Fibroblast of pulmonary artery (primary cell): Measurements from ENCODE around the gene MAZ.
"Not testable (repeated sequence)": the region's sequence is repeated elsewhere in the genome, so short reads cannot be mapped to it uniquely, and the experiment has no call there.

ENCODE experiments used
- DNase-seq: peaks from one replicate; pipeline ENCODE4 v3.0.0-alpha.2; 2010; ENCODE audit warnings: low read depth
- H3K4me3 ChIP-seq: replicated peaks from 2 replicates; pipeline ENCODE4 v1.5.1; 2011; ENCODE audit warnings: low read depth, mild to moderate bottlenecking, control low read depth, low read length, moderate library complexity
- TF ChIP-seq, protein P1 (sequence below): IDR thresholded peaks from 2 replicates; pipeline ENCODE4 v1.5.1; 2011; ENCODE audit warnings: mild to moderate bottlenecking, control low read depth, low read length, inconsistent platforms; ENCODE audit errors: missing control alignments

The MAZ gene

DNA sequence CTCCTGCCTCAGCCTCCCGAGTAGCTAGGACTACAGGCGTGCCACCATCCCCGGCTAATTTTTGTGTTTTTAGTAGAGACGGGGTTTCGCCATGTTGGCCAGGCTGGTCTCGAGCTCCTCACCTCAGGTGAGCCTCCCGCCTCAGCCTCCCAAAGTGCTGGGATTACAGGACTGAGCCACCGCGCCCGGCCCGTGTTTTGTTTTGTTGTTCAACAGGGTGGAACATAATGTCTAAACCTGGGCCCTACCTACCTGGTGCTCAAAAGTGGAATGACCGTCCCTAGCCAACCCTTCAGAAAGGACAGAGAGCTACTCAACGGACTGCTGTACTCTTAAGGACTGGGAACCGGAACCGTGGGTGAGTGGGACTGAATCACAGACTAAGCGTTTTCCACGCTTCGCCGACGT, 16.6 kb upstream of the MAZ start:
- no peak for DNase-seq
- TF ChIP-seq, protein P1, sequence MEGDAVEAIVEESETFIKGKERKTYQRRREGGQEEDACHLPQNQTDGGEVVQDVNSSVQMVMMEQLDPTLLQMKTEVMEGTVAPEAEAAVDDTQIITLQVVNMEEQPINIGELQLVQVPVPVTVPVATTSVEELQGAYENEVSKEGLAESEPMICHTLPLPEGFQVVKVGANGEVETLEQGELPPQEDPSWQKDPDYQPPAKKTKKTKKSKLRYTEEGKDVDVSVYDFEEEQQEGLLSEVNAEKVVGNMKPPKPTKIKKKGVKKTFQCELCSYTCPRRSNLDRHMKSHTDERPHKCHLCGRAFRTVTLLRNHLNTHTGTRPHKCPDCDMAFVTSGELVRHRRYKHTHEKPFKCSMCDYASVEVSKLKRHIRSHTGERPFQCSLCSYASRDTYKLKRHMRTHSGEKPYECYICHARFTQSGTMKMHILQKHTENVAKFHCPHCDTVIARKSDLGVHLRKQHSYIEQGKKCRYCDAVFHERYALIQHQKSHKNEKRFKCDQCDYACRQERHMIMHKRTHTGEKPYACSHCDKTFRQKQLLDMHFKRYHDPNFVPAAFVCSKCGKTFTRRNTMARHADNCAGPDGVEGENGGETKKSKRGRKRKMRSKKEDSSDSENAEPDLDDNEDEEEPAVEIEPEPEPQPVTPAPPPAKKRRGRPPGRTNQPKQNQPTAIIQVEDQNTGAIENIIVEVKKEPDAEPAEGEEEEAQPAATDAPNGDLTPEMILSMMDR, result no peak
- peak overlapping the region; percentile 76 for H3K4me3 ChIP-seq

DNA sequence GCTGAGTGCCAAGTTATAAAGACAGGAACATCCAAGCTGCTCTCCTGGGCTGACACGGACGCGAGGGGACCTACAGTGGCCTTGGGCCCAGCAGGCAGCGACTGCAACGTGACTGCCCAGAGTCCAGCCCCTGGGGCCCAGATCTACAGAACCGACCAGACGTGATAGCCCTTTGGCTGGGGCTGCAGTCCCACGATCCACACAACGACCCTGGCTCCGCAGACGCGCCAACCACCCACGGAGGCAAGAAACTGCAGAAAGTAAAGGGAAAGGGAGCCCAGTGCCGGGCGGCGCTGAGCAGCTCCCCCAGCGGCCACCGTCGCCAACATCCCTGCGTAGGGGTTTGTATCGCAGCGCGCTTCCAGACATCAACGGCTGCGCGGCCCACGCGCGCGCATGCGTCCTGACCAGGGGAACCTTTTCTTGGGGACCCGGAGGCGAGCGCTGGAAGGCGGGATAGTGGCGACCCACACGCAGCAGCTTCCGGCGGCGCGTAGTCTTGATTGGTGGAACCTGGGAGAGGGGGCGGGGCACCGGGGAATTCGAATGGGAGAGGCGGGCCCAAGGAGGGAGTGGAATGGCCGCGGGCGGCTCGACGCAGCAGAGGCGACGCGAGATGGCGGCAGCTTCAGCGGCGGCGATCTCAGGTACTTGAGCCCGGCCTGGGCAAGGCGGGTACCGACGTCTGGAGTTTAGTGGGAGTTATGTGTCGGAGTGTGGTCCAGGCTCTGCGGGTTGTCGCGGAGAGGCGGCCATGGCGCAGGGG, 16.0 kb upstream of the MAZ start, which contains the start of gene KIF22:
Gene KIF22 (plus strand): TSS at position 569 of the 766 bp plus-strand sequence. CDS start 9 bp downstream, at position 578.
- H3K4me3 ChIP-seq, result peak within 1 kb of the TSS; percentile 76

DNA sequence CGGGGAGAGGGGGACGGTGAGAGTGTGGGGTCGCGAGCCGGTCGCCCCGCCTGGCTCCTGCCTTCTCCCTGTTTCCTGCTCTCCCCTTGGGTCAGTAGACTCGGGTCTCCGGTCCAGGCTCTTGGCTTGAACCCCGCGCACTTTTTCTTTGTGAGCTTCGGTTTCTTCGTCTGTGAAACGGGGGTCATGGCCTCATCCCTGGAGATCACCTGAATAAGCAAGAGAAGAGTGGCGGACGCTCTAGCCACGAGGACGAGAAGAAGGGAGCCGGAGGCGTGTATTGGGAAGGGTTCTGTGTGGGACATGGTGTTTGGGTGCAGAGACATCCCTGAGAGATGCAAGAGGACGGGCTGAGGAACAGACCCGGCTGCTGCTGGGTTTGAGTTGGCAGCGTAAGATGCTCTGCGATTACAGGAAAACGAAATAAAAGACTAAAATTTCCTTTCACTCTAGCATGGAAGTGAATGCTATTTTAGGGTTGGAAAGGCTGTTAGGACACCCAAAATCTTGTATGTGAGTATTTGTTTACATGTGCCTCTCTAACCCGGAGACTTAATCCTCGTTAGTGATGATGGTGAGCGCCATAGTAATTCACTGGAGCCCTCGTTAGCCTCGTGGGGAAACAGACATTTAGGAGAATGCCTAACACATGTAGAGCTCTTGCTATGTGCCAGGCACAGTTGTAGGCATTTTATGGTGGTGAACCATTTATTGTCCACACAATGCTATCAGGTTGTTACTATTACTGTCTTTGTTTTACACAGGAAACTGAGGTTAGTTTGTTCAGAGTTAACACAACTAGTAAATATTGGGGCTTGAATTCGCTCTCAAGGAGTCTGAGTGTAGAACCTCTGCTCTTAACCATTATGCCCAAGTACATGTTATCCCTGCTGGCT, 15.1 kb upstream of the MAZ start:
- no peak for DNase-seq
- peak overlapping the region; percentile 76 for H3K4me3 ChIP-seq
- TF ChIP-seq, protein P1, result no peak

More for the DNA sequence above, 16.0 kb upstream of the MAZ start, which contains the start of gene KIF22:
- peak; percentile 99 for DNase-seq
- TF ChIP-seq, protein P1, result peak; percentile 55

DNA sequence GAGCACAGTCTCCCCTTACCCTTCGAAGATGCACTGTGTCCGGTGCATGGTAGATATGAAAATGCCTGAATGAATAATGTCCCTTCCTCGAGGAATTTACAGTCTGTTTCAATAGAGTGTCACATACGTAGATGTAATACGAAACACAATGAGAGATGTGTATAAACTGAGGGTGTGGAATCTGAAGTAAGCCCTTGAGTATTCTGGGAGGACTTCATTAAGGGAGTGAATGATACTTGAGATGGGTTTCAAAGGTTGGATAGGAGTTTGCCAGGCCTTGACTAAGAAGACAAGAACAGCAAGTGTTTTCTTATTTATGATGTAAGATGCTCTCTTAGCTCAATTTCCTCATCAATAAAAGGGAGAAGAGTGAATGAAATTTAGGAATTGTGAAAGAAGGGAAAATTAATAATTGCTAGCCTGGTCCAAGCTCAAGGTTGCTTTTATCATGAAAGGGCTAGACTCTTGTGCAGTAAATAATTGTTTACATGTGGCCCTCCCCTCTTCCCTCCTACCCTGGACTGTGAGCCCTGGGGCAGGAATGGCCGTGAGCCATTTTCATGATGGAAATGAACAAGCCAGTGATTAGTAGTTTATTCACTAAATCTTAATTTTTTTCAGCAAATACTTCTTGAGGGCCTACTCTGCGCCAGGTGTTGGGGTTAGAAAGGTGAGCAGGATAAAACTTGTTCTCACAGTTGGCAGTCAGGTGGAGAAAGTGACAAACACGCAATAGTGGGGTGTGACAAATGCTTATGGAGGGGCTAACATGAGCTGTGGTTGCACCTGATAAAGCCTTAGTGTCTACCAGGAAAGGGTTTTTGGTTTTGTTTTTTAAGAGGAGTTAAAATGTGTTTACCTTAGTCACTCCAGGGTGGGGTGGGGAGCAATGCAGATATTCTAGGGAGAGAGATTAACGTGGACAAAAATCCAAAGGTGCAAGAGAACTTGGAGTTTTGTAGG, 14.2 kb upstream of the MAZ start:
- peak overlapping the region; percentile 76 for H3K4me3 ChIP-seq
- DNase-seq, result no peak
- TF ChIP-seq, protein P1, result no peak

DNA sequence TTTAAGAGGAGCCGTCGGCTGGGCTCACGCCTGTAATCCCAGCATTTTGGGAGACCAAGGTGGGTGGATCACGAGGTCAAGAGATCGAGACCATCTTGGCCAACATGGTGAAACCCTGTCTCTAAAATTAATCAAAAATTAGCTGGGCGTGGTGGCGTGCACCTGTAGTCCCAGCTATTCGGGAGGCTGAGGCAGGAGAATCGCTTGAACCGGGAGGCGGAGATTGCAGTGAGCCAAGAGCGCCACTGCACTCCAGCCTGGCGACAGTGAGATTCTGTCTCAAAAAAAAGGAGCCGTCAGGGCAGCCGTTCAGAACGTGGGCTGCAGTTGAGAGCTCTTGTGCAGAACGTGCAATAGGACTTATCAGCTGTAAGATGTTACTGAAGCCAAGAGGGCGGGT, 13.2 kb upstream of the MAZ start:
- not testable (repeated sequence) for H3K4me3 ChIP-seq, DNase-seq

DNA sequence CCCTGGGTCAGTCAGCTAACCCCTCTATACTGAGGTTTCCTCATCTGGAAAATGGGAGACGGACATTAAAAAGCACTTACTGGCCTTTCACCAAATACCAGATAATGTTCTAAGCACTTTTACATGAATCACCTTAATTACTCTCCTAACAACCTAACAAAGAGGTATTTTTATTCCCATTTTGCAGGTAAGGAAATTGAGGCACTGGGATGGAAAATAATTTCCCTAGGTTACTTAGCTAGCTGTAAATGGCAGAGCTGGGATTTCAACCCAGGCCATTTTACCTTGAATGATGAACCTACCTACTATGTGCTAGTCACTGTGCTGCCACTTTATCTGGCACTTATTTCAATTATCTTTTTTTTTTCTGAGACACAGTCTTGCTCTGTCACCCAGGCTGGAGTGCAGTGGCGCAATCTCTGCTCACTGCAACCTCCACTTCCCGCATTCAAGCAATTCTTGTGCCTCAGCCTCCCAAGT, 12.1 kb upstream of the MAZ start:
- DNase-seq, result no peak
- TF ChIP-seq, protein P1, result no peak
- no peak overlapping the region for H3K4me3 ChIP-seq
